ENCODE measurements around the gene INPP4B. TPM values are rescaled to one million over a fixed set of nuclear protein-coding genes. Genes with fewer than 3 reads are reported as not detected.

The INPP4B gene
- total and polyA plus RNA-seq, 2 donors (not counting 1 experiment from before 2014, with no cell fraction given): 0.03 TPM; not detected in 1

DNA sequence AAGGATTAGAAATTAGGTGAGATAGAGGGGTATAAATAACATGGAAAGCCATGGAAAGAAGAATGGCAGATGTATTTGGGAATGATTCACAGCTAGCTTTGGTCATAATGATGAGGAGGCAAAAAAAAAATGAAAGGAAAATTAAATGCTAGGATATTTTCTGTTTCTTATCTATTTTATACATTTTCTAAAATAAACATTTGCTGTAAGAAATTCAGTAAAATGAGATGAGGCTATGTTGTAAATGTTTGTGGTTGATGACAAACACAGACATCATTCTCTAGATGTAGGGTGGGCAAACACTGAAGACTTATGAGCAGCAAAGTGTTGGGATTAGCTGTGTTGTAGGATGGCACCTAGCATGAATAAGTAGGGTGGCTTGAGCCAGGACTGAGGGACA lies 802.6 kb downstream of the INPP4B start:
- no peaks in the 10 kb centered on the region for H3K4me1 Mint-ChIP-seq
- DNase-seq (no peak), ATAC-seq (ENCODE audit: low read depth) (no peak)
- no peaks in the 10 kb centered on the region for H3K9me3 Mint-ChIP-seq (ENCODE audit: insufficient read depth)
- POLR2A ChIA-PET: no interaction called here
- H3K27me3 Mint-ChIP-seq: no peaks in the 10 kb centered on the region
- Histone ChIP-seq H3K4me3 (ENCODE audit: control extremely low read depth in 1 of 5, extremely low read depth in 1 of 5, insufficient read depth in 1 of 5, low read depth in 2 of 5, low read length in 4 of 5) (no peak overlapping the region), H3K36me3 (replicated peaks in 1 of 2; ENCODE audit: control extremely low read depth in 1 of 2, control insufficient read depth in 1 of 2, extremely low read depth in 1 of 2, insufficient read depth in 2 of 2, low read length in 1 of 2) (no peaks in the 10 kb centered on the region), H2AFZ (ENCODE audit: insufficient read depth, low read depth, low read length, poor library complexity, severe bottlenecking) (no peak overlapping the region), H3K27me3 (replicated peaks in 1 of 4; ENCODE audit: control extremely low read depth in 1 of 4, control insufficient read depth in 3 of 4, insufficient read depth in 4 of 4, low read length in 3 of 4) (no peaks in the 10 kb centered on the region), H3K9ac (ENCODE audit: low read length) (no peak overlapping the region), H3K4me2 (replicated peaks; ENCODE audit: low read depth, low read length, poor library complexity, severe bottlenecking) (no peak overlapping the region), H3K4me1 (ENCODE audit: control insufficient read depth in 2 of 2, insufficient read depth in 2 of 2, low read length in 2 of 2) (no peaks in the 10 kb centered on the region), H3K79me2 (ENCODE audit: control insufficient read depth, insufficient read depth, low read length) (no peaks in the 10 kb centered on the region), H3K9me3 (ENCODE audit: control extremely low read depth in 1 of 3, control insufficient read depth in 2 of 3, insufficient read depth in 1 of 3, low read length in 2 of 3) (no peaks in the 10 kb centered on the region), H3K27ac (ENCODE audit: low read length in 2 of 2) (no peak overlapping the region), H4K20me1 (ENCODE audit: control insufficient read depth, insufficient read depth, low read length, poor library complexity, severe bottlenecking) (no peaks in the 10 kb centered on the region)
- intact Hi-C loops (cut with micrococcal nuclease): no loop called here
- H3K4me3 Mint-ChIP-seq: no peak overlapping the region
- no peak overlapping the region for H3K27ac Mint-ChIP-seq
- TF ChIP-seq, protein P1, sequence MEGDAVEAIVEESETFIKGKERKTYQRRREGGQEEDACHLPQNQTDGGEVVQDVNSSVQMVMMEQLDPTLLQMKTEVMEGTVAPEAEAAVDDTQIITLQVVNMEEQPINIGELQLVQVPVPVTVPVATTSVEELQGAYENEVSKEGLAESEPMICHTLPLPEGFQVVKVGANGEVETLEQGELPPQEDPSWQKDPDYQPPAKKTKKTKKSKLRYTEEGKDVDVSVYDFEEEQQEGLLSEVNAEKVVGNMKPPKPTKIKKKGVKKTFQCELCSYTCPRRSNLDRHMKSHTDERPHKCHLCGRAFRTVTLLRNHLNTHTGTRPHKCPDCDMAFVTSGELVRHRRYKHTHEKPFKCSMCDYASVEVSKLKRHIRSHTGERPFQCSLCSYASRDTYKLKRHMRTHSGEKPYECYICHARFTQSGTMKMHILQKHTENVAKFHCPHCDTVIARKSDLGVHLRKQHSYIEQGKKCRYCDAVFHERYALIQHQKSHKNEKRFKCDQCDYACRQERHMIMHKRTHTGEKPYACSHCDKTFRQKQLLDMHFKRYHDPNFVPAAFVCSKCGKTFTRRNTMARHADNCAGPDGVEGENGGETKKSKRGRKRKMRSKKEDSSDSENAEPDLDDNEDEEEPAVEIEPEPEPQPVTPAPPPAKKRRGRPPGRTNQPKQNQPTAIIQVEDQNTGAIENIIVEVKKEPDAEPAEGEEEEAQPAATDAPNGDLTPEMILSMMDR (IDR thresholded peaks at IDR 0.05): no peak
- no peak for TF ChIP-seq EZH2 (IDR thresholded peaks at IDR 0.05; ENCODE audit: borderline replicate concordance, insufficient read depth, low read depth, low read length, poor library complexity, severe bottlenecking)
- CTCF ChIA-PET: no interaction called here

DNA sequence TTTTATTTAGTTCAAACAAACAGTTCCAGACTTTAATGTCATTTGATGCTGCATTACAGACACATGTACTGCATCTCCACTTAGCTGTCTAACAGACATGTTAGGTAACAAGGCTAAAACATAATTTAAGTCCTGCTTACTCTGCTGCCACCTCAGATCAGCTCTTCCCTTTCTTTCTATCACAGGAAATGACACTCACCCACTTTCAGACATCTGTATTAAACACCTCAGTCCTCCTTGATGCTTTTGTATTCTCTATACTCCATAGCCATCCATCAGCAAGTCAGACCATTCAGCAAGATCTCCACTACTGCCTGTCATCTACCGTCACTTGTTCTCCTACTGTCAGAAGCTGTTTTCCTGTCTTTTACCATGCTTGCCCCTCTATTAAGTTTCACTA lies 804.3 kb downstream of the INPP4B start:
- no peak overlapping the region for H2AFZ ChIP-seq (ENCODE audit: insufficient read depth, low read depth, low read length, poor library complexity, severe bottlenecking)
- no peak overlapping the region for H3K4me3 Mint-ChIP-seq
- H3K27me3 ChIP-seq (replicated peaks in 1 of 4; ENCODE audit: control extremely low read depth in 1 of 4, control insufficient read depth in 3 of 4, insufficient read depth in 4 of 4, low read length in 3 of 4): no peaks in the 10 kb centered on the region
- H3K4me3 ChIP-seq (ENCODE audit: control extremely low read depth in 1 of 5, extremely low read depth in 1 of 5, insufficient read depth in 1 of 5, low read depth in 2 of 5, low read length in 4 of 5): no peak overlapping the region
- no peaks in the 10 kb centered on the region for H3K36me3 ChIP-seq (replicated peaks in 1 of 2; ENCODE audit: control extremely low read depth in 1 of 2, control insufficient read depth in 1 of 2, extremely low read depth in 1 of 2, insufficient read depth in 2 of 2, low read length in 1 of 2)
- no peaks in the 10 kb centered on the region for H3K9me3 Mint-ChIP-seq (ENCODE audit: insufficient read depth)
- intact Hi-C loops (cut with micrococcal nuclease): no loop called here
- no peak overlapping the region for H3K9ac ChIP-seq (ENCODE audit: low read length)
- no peaks in the 10 kb centered on the region for H4K20me1 ChIP-seq (ENCODE audit: control insufficient read depth, insufficient read depth, low read length, poor library complexity, severe bottlenecking)
- no peak overlapping the region for H3K27ac Mint-ChIP-seq
- no peaks in the 10 kb centered on the region for H3K9me3 ChIP-seq (ENCODE audit: control extremely low read depth in 1 of 3, control insufficient read depth in 2 of 3, insufficient read depth in 1 of 3, low read length in 2 of 3)
- TF ChIP-seq, protein P1 (IDR thresholded peaks at IDR 0.05): no peak
- TF ChIP-seq EZH2 (IDR thresholded peaks at IDR 0.05; ENCODE audit: borderline replicate concordance, insufficient read depth, low read depth, low read length, poor library complexity, severe bottlenecking): no peak
- H3K27me3 Mint-ChIP-seq: no peaks in the 10 kb centered on the region
- H3K4me1 ChIP-seq (ENCODE audit: control insufficient read depth in 2 of 2, insufficient read depth in 2 of 2, low read length in 2 of 2): no peaks in the 10 kb centered on the region
- POLR2A ChIA-PET: no interaction called here
- H3K4me1 Mint-ChIP-seq: no peaks in the 10 kb centered on the region
- no peak for DNase-seq
- no peak overlapping the region for H3K4me2 ChIP-seq (replicated peaks; ENCODE audit: low read depth, low read length, poor library complexity, severe bottlenecking)
- H3K27ac ChIP-seq (ENCODE audit: low read length in 2 of 2): no peak overlapping the region
- no peak for ATAC-seq (ENCODE audit: low read depth)
- WGBS (ENCODE audit: insufficient coverage): 100% methylated on average over 1 of the region's 1 CpG
- no peaks in the 10 kb centered on the region for H3K79me2 ChIP-seq (ENCODE audit: control insufficient read depth, insufficient read depth, low read length)
- CTCF ChIA-PET: no interaction called here

Measured in B cell (primary cell).